HEK293T (cell line): ENCODE measurements around the gene PSMB11.
A peak's percentile ranks its signal among the peaks of the same experiment; 100 is the strongest.

Experiments used
- BHLHE40 ChIP-seq: fragments of 450-650 bp; IDR thresholded peaks from 2 replicates; pipeline ENCODE4 v1.6.1; 2016; ENCODE audit warnings: mild to moderate bottlenecking, moderate library complexity, borderline replicate concordance
- CTBP1 ChIP-seq: fragments of 450-650 bp; IDR thresholded peaks from 2 replicates; pipeline ENCODE4 v1.6.1; 2016; ENCODE audit warnings: borderline replicate concordance
- ELF4 ChIP-seq: fragments of 450-650 bp; IDR thresholded peaks from 2 replicates; pipeline ENCODE4 v1.6.1; 2017; ENCODE audit warnings: antibody characterized with exemption
- FOXA1 ChIP-seq: fragments of 450-650 bp; IDR thresholded peaks from 2 replicates; pipeline ENCODE4 v1.6.1; 2016; ENCODE audit warnings: mild to moderate bottlenecking
- FOXK2 ChIP-seq: fragments of 450-650 bp; IDR thresholded peaks from 2 replicates; pipeline ENCODE4 v1.6.1; 2016; ENCODE audit warnings: mild to moderate bottlenecking
- FOXM1 ChIP-seq: fragments of 450-650 bp; IDR thresholded peaks from 2 replicates; pipeline ENCODE4 v1.6.1; 2017; ENCODE audit warnings: mild to moderate bottlenecking, borderline replicate concordance
- HDGF ChIP-seq: fragments of 450-650 bp; IDR thresholded peaks from 2 replicates; pipeline ENCODE4 v1.6.1; 2017; ENCODE audit warnings: antibody characterized with exemption, borderline replicate concordance
- LEF1 ChIP-seq: fragments of 450-650 bp; IDR thresholded peaks from 2 replicates; pipeline ENCODE4 v1.6.1; 2017; ENCODE audit warnings: mild to moderate bottlenecking, borderline replicate concordance
- NFRKB ChIP-seq: fragments of 450-650 bp; IDR thresholded peaks from 2 replicates; pipeline ENCODE4 v1.6.1; 2016; ENCODE audit warnings: mild to moderate bottlenecking, moderate library complexity
- SP1 ChIP-seq: fragments of 450-650 bp; IDR thresholded peaks from 2 replicates; pipeline ENCODE4 v1.6.1; 2017
- SUZ12 ChIP-seq: fragments of 450-650 bp; IDR thresholded peaks from 2 replicates; pipeline ENCODE4 v1.6.1; 2016; ENCODE audit warnings: mild to moderate bottlenecking
- TARDBP ChIP-seq: fragments of 450-650 bp; IDR thresholded peaks from 2 replicates; pipeline ENCODE4 v1.6.1; 2016
- ZNF384 ChIP-seq: fragments of 450-650 bp; IDR thresholded peaks from 2 replicates; pipeline ENCODE4 v1.6.1; 2016
- TF ChIP-seq, protein P1 (sequence below): fragments of 450-650 bp; IDR thresholded peaks from 2 replicates; pipeline ENCODE4 v1.6.1; 2016

DNA sequence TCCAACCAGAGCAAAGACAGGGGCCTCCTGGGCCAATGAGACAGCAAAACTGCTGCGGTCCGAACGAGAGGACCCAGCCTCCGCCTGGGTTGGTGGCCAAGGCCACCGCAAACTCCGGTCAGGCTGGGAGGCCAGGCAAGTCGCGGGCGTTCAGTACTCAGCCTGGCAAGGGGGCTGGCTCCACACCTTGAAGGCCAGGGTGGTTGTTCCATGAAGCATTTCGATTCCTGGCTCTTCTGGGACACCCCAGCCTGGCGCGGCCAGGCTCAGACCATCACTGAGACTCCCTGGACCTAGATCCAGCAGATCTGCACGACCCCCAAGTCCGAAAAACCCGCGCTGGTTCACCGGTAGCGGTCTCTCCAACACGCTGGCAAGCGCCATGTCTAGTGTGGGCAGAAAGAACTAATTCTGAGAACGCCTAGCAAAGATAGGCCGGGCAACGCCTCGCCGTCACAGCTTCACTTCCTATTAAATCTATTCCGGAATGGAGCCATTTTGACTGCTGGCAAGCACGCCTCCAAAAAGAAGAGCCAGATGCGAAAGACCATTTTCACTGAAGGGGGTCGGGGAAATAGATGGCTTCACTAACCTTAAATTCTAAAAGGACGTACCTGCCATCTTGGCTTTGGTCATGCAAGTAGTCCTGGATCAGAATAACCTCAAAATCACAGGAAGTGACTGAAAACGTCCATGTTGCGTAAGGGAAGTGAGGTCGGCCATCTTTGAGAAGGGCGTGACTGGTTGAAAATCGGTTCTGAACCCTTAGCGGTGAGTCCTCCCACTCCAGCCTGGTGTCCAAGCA, 7.3 kb upstream of the PSMB11 start, which contains the start of gene PSMB5:
- no peak for TF ChIP-seq SP1
- no peak for TF ChIP-seq HDGF
- TF ChIP-seq TARDBP = no peak
- TF ChIP-seq BHLHE40 = no peak
- no peak for TF ChIP-seq SUZ12
- TF ChIP-seq ELF4 = peak; percentile 70
- TF ChIP-seq, protein P1, sequence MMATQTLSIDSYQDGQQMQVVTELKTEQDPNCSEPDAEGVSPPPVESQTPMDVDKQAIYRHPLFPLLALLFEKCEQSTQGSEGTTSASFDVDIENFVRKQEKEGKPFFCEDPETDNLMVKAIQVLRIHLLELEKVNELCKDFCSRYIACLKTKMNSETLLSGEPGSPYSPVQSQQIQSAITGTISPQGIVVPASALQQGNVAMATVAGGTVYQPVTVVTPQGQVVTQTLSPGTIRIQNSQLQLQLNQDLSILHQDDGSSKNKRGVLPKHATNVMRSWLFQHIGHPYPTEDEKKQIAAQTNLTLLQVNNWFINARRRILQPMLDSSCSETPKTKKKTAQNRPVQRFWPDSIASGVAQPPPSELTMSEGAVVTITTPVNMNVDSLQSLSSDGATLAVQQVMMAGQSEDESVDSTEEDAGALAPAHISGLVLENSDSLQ = no peak
- peak; percentile 85 for TF ChIP-seq NFRKB
- no peak for TF ChIP-seq FOXK2
- TF ChIP-seq ZNF384 = no peak
- no peak for TF ChIP-seq FOXM1
- TF ChIP-seq FOXA1 = no peak
- no peak for TF ChIP-seq CTBP1
- no peak for TF ChIP-seq LEF1
